ENCODE data around the gene SNAP47.
A peak's percentile ranks its signal among the peaks of the same experiment; 100 is the strongest.

Gene SNAP47

DNA sequence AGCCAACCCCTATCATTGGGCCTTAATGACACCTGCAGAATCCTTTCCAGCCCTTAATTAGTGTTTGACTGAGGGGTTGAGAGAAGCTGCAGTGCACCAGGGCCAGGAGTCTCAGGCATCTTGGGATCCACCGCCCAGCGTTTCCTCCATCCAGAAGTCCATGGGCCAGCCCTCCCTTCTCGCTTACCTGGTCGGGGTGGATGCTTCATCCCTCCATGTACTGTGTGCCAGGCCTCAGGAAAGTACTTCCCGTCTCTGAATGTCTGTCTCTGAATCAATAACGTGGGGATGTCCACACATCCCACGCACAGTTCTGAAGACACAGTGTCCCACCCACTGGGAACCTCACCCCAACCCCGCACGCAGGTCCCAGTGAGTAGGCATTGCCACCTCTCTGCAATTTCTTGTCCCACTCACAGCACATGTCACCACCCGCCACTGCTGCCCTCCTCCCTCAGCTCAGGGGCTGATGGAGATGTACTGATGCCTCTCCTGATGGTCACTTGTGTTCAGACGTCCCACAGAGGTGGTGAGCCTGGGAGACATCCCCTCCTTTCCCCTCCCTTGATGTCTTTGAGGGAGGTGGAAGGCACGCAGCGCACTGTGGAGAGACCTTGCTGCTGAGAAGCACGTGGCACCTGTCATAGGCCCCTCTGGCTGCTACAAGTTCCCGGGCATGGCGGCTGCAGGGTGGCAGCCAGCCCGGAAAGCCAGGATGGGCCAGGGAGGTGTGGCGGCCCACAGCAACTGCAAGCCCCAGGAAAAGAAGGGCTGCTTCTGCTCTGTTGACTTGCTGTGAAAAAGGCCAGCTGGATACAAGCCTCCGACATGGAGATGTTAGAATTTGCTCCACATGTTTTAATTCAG lies 50.8 kb downstream of the SNAP47 start:
- DNase-seq (ENCODE audit: low spot score) = no peak

DNA sequence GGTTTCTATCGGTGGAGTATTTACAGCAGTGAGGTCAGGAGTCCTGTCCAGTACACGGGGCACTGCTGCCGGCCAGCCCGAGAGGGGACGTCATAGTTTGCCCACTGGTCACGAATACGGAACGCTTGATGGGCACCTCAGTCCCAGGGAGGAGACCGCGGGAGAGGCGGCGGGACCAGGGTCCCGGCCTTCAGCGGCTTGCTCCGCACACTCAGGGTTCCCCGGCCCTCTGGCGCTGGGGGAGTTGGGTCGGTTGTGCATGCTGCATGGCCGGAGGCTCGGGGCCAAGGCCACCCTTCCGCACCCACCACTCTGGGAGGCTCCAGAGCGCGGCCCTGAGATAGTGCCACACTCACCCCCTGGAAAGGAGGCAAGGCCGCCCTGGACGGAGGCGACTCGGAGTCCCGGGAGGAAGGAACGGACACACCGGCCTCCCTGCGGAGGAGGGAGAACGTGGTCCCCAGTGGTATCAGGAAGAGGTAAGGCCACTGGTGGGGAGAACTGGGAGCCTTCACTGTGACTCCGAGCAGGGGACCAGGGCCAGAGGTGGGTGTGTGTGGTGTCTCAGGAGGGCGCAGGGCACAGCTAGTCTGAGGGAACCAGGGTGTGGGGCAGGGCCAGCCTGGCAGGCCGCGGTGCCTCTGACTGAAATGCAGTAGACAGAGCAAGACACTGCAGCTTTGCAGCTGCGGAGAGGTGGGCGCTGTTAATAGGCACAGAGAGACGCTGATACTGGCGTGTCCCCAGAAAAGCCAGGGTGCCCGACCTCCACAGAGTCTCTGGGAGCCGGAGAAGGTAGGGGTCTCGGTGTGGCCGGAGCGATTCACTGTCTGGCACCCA lies 51.7 kb downstream of the SNAP47 start:
- no peak for DNase-seq (ENCODE audit: low spot score)

DNA sequence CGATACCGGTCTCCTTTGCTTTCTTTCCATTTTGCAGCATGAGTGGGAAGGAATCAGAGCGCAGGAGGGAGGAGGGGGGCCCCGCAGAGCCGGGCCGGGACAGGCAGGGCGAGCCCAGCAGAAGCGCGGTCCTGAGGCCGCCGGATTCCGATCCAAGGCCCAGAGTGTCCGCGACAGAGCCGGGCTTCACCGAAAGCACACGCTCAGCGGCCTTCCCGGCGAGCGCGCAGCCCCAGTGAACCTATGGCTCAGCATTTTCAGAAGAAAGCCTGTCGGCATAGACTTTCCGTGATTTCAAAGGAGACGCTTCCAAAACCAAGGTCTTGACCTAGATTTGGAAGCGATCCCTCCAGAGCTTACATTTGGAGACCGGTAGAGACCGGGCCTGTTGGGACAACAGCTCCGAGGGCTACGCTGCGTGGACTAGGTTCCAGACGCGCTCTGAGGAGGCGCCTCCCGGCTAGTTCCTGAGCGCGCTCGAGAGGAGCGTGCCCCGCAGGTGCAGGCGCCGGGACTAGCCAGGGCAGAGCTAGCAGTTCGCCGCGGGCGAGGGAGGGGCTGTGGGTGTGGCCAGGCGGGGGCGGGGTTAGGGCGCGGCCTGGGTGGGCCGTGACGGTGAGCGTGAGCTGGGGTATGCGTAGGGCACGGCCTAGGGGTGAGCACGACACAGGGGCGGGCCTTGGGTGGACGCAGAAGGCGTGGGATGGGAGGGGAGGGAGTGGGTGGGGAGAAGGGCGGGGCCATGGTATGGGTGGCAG lies 52.5 kb downstream of the SNAP47 start:
- DNase-seq (ENCODE audit: low spot score) = peak; percentile 59

DNA sequence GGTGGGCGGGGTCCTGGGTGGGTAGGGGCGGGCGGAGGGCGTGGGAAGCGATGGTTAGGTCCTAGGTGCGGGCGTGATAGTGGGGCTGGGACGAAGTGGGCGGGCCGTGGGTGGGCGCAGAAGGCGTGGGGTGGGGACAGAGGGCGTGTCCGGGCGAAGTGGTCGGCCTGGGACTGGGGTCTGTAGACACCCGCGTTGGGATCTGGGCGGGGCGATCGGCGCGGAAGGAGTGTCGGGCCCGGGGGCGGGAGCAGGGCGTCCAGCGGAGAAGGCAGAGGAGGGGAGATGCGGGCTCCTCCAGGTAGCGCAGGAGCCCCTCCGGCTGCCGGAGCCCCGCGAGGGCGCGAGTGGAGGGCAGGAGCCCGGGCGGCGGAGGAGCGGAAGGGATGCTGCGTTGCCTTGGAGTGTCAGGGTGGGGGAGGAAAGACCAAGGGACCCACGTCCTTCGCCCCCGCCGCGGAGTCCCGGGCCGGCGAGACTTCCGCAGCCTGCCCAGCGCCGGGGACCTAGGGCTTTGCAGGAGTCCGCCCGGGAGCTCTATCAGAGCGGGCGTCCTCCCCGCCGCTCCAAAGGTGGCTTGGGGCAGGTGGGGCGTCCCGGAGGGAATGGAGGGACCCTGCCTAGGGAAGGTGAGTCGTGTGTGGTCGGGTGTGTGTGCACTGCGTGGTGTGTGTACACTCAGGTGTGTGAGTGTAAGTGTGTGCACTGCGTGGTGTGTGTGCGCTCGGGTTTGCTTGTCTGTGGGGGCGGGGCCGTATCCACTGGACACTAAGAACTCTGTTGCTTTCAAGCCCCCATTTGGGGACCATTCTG lies 53.2 kb downstream of the SNAP47 start:
- DNase-seq (ENCODE audit: low spot score) = no peak

DNA sequence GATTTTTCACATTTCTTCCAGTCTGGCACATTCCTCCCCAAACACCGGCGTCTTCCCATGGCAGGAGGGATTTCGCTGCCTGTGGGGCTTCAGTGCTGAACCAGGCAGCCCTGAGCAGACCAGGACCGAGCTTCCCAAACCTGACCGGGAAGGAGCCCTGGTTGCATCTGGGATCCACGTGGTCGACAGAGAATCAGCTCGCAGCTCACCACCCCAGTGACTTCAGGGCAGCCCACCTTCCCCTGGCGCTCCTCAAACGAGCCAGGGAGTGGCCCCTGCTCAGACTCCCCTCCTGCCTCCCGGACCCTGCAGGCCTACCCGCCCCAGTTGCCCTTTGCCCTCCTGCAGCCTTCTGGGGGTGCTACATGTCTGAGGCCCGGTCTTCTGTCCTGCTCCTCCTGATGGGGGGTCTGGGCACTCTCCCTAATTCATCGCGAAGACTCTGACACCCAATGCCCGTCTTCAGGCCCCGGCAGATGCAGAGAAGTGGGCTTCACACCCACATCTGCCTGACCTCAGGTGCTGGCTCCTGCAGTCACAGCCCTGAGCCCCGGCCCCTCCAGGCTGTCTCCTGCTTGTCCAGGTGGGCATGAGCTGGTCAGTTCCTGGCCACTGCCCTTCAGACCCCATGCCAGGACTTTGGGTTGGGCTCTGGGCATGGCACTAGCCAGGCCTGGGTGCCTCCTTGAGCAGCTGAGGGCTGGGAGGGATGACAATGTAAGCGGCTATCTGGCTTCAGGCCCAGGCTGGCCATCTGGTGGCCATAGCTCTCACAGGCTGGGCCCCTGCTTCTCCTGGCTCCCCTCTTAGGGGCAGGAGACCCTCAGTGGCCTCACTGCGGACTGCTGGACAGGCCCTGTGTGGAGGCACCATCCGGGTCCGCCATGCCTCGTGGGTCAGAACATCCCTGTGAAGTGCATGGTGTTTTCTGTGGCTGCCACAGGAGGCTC lies 54.1 kb downstream of the SNAP47 start:
- no peak for DNase-seq (ENCODE audit: low spot score)

DNA sequence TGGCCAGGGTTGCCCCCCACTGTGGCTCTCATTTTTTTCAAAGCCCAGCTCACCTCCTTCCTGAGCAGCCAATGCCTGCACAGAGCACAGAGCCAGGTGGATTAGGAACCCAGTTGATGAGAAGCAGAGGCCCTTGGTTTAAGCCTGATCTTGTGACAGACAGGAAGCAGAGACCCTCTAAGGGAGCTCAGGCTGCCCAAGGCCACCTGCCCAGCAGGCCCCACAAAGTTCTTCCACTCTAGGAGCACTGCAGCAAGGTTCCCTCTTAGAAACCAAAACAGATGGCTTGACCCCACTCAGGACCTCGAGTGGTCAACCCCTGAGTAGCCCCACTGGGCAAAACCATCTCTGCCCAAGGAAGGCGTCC lies 54.8 kb downstream of the SNAP47 start:
- no peak for DNase-seq (ENCODE audit: low spot score)

DNA sequence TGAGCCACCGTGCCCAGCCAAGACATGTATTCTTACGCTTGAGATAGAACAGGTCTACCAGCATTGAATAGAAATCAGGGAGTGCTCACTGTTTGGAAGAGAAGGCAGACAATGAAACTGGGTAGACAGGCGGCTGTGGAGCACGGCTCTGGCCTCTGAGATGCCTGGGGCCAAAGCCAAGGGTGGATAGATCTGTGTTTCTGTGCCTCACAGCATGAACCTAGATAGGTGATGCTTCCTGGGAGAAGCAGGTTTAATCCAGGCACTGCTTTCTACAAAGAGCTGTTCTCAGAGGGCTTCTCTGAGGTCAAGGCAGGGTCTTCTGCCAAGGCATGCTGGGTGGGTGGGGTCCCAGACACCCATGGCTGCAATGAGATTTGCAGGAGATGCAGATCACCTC lies 55.6 kb downstream of the SNAP47 start:
- no peak for DNase-seq (ENCODE audit: low spot score)

DNA sequence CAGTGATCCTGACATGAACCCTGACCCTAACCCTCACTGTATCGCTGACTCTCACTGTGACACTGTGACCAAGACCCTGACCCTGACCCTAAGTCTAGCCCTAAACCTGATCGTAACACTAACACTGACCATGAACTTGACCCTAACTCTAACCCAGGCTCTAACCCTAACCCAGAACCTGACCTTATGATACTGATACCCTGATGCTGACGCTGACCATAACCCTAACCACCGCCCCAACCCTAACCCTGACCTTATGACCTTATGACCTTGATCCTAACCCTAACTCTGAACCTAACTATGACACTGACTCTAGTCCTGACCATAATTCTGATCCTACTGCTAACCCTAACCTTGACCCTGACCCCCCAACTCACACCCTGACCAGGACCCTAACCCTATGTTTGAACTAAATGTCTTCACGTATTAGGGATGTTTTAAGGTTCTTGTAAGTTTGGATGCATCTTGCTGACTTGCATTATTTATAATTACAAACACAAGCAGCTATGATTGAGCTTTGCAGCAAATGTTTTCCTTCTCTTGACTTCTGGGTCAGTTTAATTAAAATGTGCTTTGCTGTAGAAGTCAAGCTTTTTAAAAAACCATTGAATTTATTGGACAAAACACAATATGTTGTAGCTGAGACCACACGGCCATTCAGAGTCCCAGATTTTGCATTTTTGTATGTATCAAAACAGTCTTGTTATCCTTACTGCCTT lies 56.3 kb downstream of the SNAP47 start:
- DNase-seq (ENCODE audit: low spot score) = no peak

DNA sequence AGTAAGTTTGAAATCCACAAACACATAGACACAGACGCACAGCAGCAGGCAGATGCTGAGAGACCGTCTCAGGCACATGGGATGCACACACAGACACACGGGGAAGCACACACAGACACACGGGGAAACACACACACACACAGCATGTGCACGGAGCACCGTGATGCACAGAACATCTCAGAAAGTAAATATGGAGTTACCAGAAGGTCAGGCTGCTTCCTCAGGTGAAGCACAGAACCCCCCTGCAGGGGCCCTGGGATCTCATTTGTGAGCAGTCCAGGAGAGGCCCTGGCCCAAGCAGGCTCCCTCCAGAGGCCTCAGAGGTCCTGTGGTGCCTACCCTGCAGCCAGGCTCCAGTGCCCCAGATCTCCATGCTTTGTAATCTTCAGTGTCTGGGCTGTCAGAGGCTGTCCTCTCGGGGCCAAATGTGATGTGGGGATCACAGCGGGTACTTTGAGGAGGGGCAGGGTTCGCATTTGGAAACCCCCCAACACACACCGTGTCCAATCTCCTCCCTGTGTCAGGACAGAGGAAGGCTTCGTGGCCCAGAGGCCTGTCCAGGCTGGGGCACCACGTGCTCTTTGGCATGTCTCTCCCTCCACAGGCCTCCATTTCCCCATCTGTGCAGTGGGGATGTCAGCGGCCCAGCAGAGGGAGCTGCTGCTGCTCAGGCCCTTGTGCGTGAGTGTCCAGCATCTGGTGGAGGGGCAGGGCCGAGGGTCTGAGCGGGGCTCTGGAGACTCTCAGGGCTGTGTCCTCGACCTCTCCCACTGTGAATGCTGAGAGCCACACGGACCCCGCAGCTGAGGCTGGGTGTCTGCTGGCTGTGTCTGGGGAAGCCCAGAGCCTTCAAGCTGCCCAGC lies 57.2 kb downstream of the SNAP47 start:
- DNase-seq (ENCODE audit: low spot score) = no peak

DNA sequence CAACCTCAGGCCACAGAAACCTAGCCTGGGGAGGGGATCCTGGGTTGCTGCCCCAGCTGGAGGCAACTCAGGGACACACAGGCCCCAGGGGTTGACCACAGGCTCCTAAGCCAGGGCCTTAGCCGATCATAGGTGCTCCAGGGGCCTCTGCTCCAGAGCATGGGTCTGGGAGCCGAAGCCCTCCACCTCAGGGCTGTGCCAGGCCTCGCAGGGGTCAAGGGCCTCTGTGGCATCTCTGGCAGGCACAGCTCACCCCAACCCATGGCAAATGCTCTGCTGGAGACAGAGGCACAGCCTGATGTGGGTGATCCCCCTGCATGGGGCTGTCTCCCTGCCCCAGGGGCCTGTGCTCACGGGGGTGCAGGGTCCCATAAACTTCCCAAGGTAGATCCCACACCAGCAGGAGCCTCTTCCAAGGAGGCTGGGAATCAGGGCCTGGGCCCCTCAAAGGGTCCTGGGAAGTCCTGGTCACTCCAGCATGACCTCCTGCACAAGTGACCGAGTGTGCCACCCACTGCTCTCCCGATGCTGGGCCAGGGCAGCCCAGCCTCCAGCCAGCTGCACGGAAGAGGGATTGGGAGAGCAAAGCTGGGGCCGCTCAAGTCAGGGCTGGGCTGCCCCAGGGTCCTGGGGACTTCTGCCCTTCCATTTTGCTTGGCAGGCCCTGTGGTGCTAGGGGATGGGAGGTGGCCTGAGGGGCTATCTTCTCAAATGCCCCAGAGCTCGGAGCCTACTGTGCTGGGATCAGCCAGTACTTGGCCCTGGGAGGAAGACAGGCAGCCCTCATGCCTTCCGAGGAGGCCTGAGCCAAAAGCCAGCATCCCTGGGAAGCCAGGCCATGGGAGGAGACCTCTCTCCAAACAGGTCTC lies 58.1 kb downstream of the SNAP47 start:
- no peak for DNase-seq (ENCODE audit: low spot score)

DNA sequence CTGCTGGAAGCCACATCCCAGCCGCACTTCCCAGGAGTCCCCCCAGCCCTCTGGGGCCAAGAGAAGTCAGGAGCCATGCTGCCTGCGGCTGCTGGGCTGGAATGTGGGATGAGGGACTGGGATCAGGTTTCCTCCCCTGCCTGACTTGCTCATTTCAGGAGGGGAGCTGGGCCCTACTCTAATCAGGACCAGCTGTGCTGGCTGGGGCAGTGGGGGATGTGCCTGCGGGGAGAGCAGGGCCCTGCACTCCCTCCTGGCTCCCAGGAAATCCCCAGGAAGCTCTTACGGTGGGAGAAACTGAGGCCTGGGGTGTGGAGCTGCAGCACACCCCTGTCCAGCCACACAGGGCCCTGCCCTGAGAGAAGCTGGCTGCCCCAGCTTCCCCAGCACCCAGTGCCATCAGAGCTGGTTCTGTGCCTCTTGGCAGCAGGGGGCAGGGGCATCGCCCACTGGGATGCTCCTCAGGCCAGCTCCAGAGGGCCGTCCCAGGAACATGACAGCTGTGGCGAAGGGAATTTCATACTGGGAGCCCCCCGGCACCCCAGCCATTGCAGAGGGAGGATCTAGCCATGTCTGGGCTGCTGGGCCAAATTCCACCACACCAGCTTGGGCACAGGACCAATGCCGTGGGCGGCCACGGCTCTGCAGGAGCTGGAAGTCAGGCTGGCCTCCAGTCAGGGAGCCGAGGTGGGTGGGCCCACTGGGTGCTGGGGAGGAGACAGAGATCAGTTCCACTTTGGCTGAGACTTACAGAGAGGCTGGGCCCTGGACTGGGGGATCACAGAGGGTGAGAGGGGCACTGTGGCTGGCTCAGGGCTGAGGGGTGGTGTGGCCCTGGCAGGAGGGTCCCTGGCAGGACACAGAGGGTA lies 58.9 kb downstream of the SNAP47 start:
- no peak for DNase-seq (ENCODE audit: low spot score)

DNA sequence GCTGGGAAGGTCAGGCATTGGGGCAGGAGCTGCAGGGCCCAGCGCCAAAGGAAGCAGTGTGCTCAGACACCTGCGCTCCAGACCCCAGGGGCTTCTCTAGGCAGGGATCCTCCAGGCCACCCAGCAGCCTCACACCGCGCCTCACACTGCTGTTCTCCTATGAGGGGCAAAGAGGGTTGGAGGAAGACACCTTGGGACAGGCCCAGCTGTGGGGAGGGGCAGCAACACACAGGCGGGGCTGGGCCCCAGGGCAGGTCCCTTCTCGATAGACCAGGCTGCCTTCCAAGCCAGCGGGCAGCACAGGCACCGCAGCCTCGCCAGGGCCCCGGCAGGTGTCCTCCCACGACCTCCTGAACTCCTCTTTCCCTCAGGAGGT lies 59.6 kb downstream of the SNAP47 start:
- no peak for DNase-seq (ENCODE audit: low spot score)

DNA sequence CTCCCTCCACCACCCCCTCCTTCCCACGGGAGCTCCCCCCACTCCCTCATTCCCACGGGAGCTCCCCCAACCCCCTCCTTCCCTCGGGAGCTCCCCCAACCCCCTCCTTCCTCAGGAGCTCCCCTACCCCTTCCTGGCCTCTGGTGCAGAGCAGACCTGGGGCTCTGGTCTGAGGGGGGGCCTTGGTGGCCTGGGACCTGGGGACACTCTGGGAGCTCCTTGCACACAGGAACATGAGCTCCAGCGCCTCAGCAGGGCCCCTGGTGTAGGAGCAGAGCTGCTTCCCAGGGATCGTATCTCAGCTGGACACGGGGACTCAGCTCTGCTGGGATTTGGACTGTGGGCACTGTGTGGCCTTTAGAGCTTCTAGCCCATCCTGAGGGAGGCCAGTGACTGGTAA lies 60.5 kb downstream of the SNAP47 start:
- no peak for DNase-seq (ENCODE audit: low spot score)

DNA sequence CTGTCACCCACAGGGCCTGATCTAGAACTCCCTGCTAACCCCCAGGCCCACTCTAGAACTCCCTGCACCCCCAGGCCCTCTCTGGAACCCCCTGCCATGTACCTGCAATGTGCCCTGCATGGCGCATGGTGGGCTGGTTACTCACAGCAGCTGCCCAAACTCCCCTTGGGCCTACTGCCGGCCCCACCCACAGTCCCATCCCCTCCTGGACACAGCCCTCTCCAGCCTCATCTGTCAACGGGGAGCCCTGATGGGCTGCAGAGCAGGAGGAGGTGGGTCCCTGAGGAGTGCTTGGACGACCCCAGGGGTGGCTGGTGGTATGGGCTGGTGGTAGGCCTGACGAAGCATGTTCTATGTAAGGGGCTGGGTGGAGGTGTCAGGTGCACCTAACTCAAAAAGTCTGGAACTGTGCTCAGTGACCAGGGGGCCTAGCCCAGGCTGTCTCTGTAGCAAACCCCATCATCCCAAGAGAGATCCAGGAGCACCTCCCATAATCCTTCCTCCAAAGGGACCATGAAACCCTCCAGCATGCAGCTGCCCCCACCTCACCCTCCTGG lies 61.2 kb downstream of the SNAP47 start:
- no peak for DNase-seq (ENCODE audit: low spot score)

DNA sequence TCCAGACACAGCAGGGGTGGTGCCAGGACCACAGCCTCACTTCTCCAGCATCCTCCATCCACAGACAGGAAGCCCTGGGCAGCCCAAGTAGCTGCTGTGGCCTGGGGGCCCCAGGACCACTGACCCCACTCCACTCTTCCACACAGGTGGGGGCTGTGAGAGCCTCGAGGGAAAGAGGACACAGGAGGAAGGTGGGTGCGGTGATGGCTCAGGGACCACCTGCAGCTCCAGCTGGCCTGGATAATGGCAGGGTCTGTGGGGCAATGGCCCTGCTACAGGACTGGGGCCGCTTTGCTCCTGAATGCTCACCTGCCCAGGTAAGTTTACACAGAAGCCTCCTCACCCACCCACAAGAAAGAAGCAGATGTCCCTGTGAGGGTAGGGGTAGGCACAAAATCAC lies 61.9 kb downstream of the SNAP47 start:
- no peak for DNase-seq (ENCODE audit: low spot score)

DNA sequence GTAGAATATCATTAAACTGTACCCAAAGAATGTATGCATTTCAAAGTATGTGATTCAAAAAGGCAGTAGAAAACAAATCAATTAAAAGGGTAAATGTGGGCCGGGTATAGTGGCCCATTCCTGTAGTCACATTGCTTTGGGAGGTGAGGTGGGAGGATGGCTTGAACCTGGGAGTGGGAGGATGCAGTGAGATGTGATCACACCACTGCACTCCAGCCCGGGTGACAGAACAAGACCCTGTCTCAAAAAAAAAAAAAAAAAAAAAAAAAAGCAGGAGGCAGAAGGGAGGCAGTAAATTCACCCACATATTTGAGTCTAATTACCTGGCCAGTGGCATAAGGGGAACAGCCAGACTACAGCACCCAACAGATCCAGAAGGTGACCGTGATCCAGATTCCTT lies 62.4 kb downstream of the SNAP47 start:
- DNase-seq (ENCODE audit: low spot score) = no peak
